Stimulated activated CD4-positive, alpha-beta T cell treated with anti-CD3 and anti-CD28 coated beads, Interleukin-4, amount 100 ng/mL, for 24 hours (primary cell): ENCODE results near the gene CGB7.

Experiments
- DNase-seq: peaks from one replicate; pipeline ENCODE4 v3.0.0-alpha.2; 2020

The CGB7 gene

GRCh38 chr19:49014870-49015255, 42.7 kb downstream of the CGB7 start:
- DNase-seq, result no peak

DNA sequence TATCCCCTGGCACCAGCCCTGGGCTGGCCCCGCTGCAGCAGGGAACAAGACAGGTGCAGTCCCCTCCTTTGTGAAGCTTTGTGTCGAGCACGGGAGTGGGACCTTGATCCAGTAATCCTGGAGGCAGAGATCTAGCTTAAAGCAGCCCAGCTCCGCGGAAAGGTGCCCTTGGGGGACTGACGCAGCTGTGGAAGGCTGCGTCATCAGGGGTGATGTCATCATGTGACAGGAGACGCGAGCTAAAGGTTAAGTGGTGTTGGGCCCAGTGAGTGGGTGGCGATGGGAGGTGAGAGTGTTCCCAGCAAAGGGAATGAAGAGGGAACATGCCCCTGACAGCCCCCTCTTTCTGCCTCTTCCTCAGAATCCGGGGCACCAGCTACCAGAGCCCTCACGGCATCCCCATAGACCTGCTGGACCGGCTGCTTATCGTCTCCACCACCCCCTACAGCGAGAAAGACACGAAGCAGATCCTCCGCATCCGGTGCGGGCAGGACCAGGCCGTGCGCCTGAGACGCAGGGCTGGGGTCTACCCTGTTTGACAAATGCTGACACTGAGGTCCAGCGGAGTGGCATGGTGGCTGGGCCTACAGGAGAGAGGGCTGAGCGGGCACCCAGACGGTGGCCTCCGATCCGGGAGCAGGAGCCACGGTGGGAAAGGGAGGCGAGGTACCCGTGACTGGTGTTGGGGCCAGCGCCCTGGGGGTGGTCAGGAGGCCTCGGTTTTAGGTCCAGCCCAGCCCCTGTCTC, 43.3 kb downstream of the CGB7 start:
- no peak for DNase-seq

DNA sequence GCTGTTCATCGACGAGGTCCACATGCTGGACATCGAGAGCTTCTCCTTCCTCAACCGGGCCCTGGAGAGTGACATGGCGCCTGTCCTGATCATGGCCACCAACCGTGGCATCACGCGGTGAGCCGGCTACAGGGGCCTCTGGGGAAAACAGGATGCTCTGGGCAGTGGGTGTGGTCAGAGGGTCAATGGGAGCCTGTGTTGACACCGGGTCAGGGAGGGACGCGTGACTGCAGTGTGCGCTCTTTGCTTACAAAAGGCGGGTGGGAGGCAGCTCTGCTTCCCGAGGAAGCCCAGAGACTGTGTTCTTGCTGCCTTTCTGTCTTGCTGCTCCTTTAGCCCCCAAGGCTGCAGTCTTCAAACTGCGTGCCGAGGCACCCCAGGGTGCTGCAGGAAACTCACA, 46.4 kb downstream of the CGB7 start:
- DNase-seq, result no peak

- no peak for DNase-seq
These were observed 47.1 kb downstream of the CGB7 start for GRCh38 chr19:49010453-49010852.

DNA sequence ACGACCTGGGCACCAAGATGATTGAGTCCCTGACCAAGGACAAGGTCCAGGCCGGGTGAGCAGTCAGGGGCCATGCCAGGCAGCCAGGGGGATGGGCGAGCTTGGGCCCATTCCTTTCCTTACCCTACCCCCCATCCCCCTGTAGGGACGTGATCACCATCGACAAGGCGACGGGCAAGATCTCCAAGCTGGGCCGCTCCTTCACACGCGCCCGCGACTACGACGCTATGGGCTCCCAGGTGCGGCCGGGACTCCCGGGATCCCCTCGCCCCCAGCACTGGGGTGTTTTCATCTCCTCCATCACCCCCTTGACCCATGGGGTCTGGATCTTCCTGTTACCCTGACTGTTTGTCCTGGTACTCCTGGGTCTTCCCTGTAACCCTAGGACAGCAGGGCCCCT, 47.7 kb downstream of the CGB7 start:
- DNase-seq, result no peak

GRCh38 chr19:49006905-49007304, 50.6 kb downstream of the CGB7 start:
- no peak for DNase-seq

DNA sequence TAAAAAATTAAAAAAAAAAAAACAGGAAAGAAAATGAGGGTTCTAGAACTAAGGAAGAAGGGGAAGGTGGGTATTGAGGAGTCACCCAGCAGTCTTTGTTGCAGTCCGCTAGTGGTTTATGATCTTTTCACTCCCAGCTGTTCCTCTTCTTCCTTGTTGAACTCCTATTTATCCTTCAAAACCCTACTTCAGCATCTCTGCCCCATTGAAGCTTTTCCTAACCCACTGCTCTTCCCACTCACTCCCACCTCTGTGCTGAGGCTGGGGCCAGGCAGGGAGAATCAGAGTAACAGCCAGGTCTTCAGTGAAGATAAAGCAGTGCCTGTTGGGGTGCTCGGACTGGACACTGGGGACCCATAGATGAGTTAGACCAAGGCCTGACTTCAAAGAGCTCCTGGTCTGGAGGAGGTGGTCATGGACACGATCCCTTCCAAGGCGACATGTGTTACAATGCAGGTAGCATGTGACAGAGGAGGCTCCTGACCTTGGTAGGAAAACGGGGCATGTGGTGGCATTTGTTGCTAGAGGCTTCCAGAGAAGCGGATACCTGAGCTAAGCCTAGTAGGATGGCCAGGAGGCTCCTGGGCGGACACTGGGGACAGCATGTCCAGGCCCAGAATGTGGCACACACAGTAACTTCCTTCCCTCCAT, 52.5 kb downstream of the CGB7 start:
- DNase-seq, result no peak
